K562 (cell line): ENCODE measurements around the gene HRAS. TPM values are rescaled to one million over a fixed set of nuclear protein-coding genes. Genes with fewer than 3 reads are reported as not detected.

Experiments used
- CBX2 ChIP-seq: fragments of 200-600 bp; sonication (generic); IDR thresholded peaks from one replicate; pipeline ENCODE4 v1.6.1; 2012; ENCODE audit warnings: mild to moderate bottlenecking, low read length, inconsistent platforms; ENCODE audit not compliant: insufficient read depth, poor library complexity, severe bottlenecking
- CTCF ChIP-seq, 3 experiments: IDR thresholded peaks in 2 of 3; conservative IDR thresholded peaks in 1 of 3; 2 replicates each; pipeline ENCODE4 v1.5.1; 2011 to 2012; ENCODE audit warnings: low read length in 3 of 3, mild to moderate bottlenecking in 3 of 3, control low read depth in 2 of 3, improper control_type of control experiment in 1 of 3, inconsistent platforms in 1 of 3, low read depth in 1 of 3, mixed read lengths in 1 of 3, moderate library complexity in 1 of 3; ENCODE audit not compliant: insufficient read depth in 2 of 3
- EHMT2 ChIP-seq: fragments of 450-650 bp; IDR thresholded peaks from 2 replicates; pipeline ENCODE4 v1.6.1; 2018; ENCODE audit warnings: antibody characterized with exemption
- GMEB1 ChIP-seq: fragments of 250-450 bp; sonication (Bioruptor Pico); IDR thresholded peaks from 2 replicates; pipeline ENCODE4 v1.4.0; 2020; ENCODE audit warnings: mild to moderate bottlenecking
- KDM1A ChIP-seq, 2 experiments: fragments of 450-650 bp; IDR thresholded peaks; 2 replicates each; pipeline ENCODE4 v1.6.1; 2016; ENCODE audit warnings: mild to moderate bottlenecking in 2 of 2
- LEF1 ChIP-seq: fragments of 450-650 bp; IDR thresholded peaks from 2 replicates; pipeline ENCODE4 v1.6.1; 2016; ENCODE audit warnings: mild to moderate bottlenecking
- MED1 ChIP-seq: sonication (generic); formaldehyde crosslinking; IDR thresholded peaks from 2 replicates; pipeline ENCODE4 v1.8.1; 2023; ENCODE audit warnings: missing genetic modification reagents, borderline replicate concordance
- MITF ChIP-seq: IDR thresholded peaks from 2 replicates; pipeline ENCODE4 v1.6.1; 2014; ENCODE audit warnings: antibody characterized with exemption
- MTA1 ChIP-seq: fragments of 450-650 bp; IDR thresholded peaks from 2 replicates; pipeline ENCODE4 v1.6.1; 2017; ENCODE audit warnings: borderline replicate concordance
- NR3C1 ChIP-seq: sonication (generic); formaldehyde crosslinking; IDR thresholded peaks from 2 replicates; pipeline ENCODE4 v1.8.1; 2022; ENCODE audit warnings: missing genetic modification reagents
- PCBP1 ChIP-seq: fragments of 200-400 bp; formaldehyde crosslinking; IDR thresholded peaks from 2 replicates; pipeline ENCODE4 v1.6.1; 2018; ENCODE audit warnings: mild to moderate bottlenecking, low read depth, low read length; ENCODE audit not compliant: poor library complexity, severe bottlenecking
- RAD21 ChIP-seq, 2 experiments: fragments of 250-450 bp in 1 of 2; fragments of 450-650 bp in 1 of 2; sonication (Bioruptor Pico) in 1 of 2; formaldehyde crosslinking in 1 of 2; IDR thresholded peaks in 1 of 2; conservative IDR thresholded peaks in 1 of 2; 2 replicates each; pipeline versions ENCODE4 v1.4.0 to v1.8.0; 2020 to 2022; ENCODE audit warnings: mild to moderate bottlenecking in 2 of 2, moderate library complexity in 1 of 2
- TCF3 ChIP-seq: sonication (generic); formaldehyde crosslinking; IDR thresholded peaks from 2 replicates; pipeline ENCODE4 v1.4.0; 2020; ENCODE audit warnings: mild to moderate bottlenecking, missing genetic modification reagents
- TFAP4 ChIP-seq: sonication (generic); formaldehyde crosslinking; IDR thresholded peaks from 2 replicates; pipeline ENCODE4 v1.8.0; 2022; ENCODE audit warnings: missing genetic modification reagents, mild to moderate bottlenecking, moderate library complexity, borderline replicate concordance
- ZBTB1 ChIP-seq: sonication (generic); formaldehyde crosslinking; IDR thresholded peaks from 2 replicates; pipeline ENCODE4 v1.8.1; 2023; ENCODE audit warnings: missing genetic modification reagents, low read depth, mild to moderate bottlenecking, borderline replicate concordance
- ZNF174 ChIP-seq: fragments of 250-450 bp; sonication (Bioruptor Pico); IDR thresholded peaks from 2 replicates; pipeline ENCODE4 v1.4.0; 2020; ENCODE audit warnings: mild to moderate bottlenecking
- ZNF655 ChIP-seq: fragments of 250-450 bp; sonication (Bioruptor Pico); IDR thresholded peaks from 2 replicates; pipeline ENCODE4 v1.5.0; 2021
- ZNF766 ChIP-seq: fragments of 200-800 bp; sonication (Bioruptor generic); conservative IDR thresholded peaks from 2 replicates; pipeline ENCODE4 v1.6.1; 2016; ENCODE audit warnings: missing genetic modification characterization, missing compliant biosample characterization
- ZNF77 ChIP-seq: fragments of 250-450 bp; sonication (Bioruptor Pico); IDR thresholded peaks from 2 replicates; pipeline ENCODE4 v1.5.0; 2020
- ZNF780A ChIP-seq: fragments of 250-450 bp; sonication (Bioruptor Pico); IDR thresholded peaks from 2 replicates; pipeline ENCODE4 v1.5.0; 2021; ENCODE audit warnings: mild to moderate bottlenecking
- polyA plus RNA-seq, 8 experiments: library from polyadenylated mRNA; depleted of rRNA in 4 of 8; stranded (reverse) in 5 of 8; unstranded in 3 of 8; fragments of >200 nt; fragmentation: Nextera tagmentation in 2 of 8; fragmentation: Illumina TruSeq in 1 of 8; extraction: Ambion mirVana in 2 of 8; extraction: Trizol in 1 of 8; gene quantifications; 2 replicates each; pipeline versions ENCODE4 v1.2.1 to v1.2.3, GENCODE V29; 2011 to 2014; ENCODE audit warnings: inconsistent platforms in 1 of 8, missing spikeins in 1 of 8
- total RNA-seq, 7 experiments: library from RNA; depleted of rRNA in 6 of 7; stranded (reverse); fragments of >200 nt in 6 of 7; fragmentation: Illumina TruSeq in 2 of 7; extraction: Trizol in 2 of 7; gene quantifications; 2 replicates each; pipeline versions ENCODE4 v1.2.1 to v1.2.3, GENCODE V29; 2011 to 2021; ENCODE audit warnings: low replicate concordance in 1 of 7

Gene HRAS
- total and polyA plus RNA-seq, 9 of the 15 experiments (the other 6 are each of a cell fraction or from before 2014, with no cell fraction given) = 2.8 to 73.5 (median 29.6) TPM

- no peak for TF ChIP-seq EHMT2
- TF ChIP-seq MED1 (CRISPR knock-in tag) = no peak
- no peak for TF ChIP-seq MTA1
- TF ChIP-seq LEF1 = no peak
- no peak for TF ChIP-seq CTCF (IDR thresholded peaks at IDR 0.05 in 2 of 3, conservative IDR thresholded peaks at IDR 0.05 in 1 of 3; ENCODE audit: insufficient read depth in 2 of 3, low read depth in 1 of 3, low read length in 3 of 3)
- TF ChIP-seq ZBTB1 (CRISPR knock-in tag) = peak; percentile 68; the same call in 1 of the 2 replicates
- TF ChIP-seq CBX2 = no peak
- TF ChIP-seq TCF3 (CRISPR knock-in tag) = no peak
- no peak for TF ChIP-seq RAD21 (CRISPR knock-in tag; conservative IDR thresholded peaks at IDR 0.05 in 1 of 2, IDR thresholded peaks at IDR 0.05 in 1 of 2)
- no peak for TF ChIP-seq NR3C1 (CRISPR knock-in tag)
- no peak for TF ChIP-seq ZNF77 (CRISPR knock-in tag)
- TF ChIP-seq PCBP1 = peak; percentile 83
- TF ChIP-seq ZNF174 (CRISPR knock-in tag) = no peak
- no peak for TF ChIP-seq ZNF780A (CRISPR knock-in tag)
- TF ChIP-seq ZNF655 (CRISPR knock-in tag) = no peak
- no peak for TF ChIP-seq ZNF766 (CRISPR knock-in tag)
- TF ChIP-seq GMEB1 (CRISPR knock-in tag) = peak; percentile 86
- TF ChIP-seq MITF = no peak
- TF ChIP-seq TFAP4 = no peak; the same call in 1 of the 2 replicates
- TF ChIP-seq KDM1A (IDR thresholded peaks at IDR 0.05) = no peak
Observed at GRCh38 chr11:535519-536454, at the start of gene HRAS (continued).
